ENCODE results near the gene GZMM. TPM values are rescaled to one million over a fixed set of nuclear protein-coding genes. Genes with fewer than 3 reads are reported as not detected.

GZMM gene
- 44.5 and 48.2 TPM in 2 replicates for total RNA-seq

DNA sequence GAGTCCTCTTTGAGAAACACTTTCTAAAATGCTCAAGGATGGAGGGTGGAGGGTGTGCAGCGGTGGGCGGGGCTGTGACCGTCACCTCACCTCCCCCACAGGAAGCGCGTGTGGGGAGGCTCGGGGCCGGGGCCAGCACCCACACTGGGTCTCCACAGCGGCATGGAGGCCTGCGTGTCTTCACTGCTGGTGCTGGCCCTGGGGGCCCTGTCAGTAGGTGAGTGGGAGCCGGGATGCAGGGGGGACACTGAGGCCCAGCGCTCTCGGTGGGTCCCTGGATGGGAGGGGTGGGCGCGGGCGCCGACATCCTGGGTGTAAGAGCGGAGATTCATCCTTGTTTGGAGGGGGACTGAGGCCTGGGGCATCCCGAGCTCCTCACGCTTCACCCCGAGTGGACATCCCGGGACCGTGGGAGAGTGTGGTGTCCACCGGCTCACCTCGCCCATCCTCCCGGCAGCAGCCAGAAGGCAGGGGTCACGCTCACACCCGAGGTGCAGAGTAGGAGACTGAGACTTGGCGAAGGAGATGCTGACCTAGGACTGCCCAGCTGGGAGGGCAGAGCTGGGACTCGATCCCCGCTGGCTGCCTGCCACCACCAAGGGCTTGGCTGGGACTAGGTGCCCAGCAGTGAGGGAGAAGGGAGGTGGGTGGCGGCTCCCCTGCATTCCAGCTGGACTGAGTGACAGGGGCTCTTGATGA, at the start of gene GZMM:
GZMM (plus strand) TSS at position 144 of the 699 bp plus-strand sequence; CDS start at position 163, 19 bp downstream.
- intact Hi-C loops (cut with micrococcal nuclease) = loop anchor here (1.0 kb wide), 1 partner anchor 42 kb away; no protein-coding TSS in a partner anchor

GRCh38 chr19:494171-495080, 49.4 kb upstream of the GZMM start:
- intact Hi-C loops (cut with micrococcal nuclease) = no loop called here

GRCh38 chr19:495081-495401, 48.8 kb upstream of the GZMM start:
- intact Hi-C loops (cut with micrococcal nuclease) = no loop called here

GRCh38 chr19:495402-496111, 48.3 kb upstream of the GZMM start:
- intact Hi-C loops (cut with micrococcal nuclease) = no loop called here

- intact Hi-C loops (cut with micrococcal nuclease) = no loop called here
These were observed 47.7 kb upstream of the GZMM start, which contains the start of gene MADCAM1 for GRCh38 chr19:496112-496665. Gene MADCAM1, plus strand, starts transcription at chr19:496486. Its CDS starts 14 bp downstream, at chr19:496500.

GRCh38 chr19:496986-497385, 46.9 kb upstream of the GZMM start:
- intact Hi-C loops (cut with micrococcal nuclease) = no loop called here

DNA sequence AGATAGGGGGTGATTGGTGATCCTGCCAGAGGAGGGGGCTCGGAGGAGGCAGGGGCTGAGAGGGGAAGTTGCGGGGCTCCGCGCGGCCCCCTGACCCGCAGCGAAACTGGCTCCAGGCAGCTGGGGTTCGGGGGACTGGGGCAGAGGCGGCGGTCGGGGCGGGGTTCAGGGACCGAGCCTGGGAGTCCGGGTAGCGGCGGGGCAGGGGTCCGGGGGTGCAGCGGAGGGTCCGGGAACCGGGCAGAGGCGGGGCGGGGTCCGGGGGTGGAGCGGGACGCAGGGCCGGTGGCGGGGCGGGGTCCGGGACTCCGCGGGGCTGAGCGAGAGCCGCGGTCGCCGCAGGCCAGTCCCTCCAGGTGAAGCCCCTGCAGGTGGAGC, 46.4 kb upstream of the GZMM start:
- intact Hi-C loops (cut with micrococcal nuclease) = no loop called here

GRCh38 chr19:497869-498510, 45.9 kb upstream of the GZMM start:
- intact Hi-C loops (cut with micrococcal nuclease) = no loop called here

DNA sequence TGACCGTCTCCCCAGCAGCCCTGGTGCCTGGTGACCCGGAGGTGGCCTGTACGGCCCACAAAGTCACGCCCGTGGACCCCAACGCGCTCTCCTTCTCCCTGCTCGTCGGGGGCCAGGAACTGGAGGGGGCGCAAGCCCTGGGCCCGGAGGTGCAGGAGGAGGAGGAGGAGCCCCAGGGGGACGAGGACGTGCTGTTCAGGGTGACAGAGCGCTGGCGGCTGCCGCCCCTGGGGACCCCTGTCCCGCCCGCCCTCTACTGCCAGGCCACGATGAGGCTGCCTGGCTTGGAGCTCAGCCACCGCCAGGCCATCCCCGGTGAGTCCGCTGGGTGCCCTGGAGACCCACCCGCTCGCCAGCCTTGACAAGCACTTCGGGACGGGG, 45.4 kb upstream of the GZMM start:
- intact Hi-C loops (cut with micrococcal nuclease) = no loop called here

DNA sequence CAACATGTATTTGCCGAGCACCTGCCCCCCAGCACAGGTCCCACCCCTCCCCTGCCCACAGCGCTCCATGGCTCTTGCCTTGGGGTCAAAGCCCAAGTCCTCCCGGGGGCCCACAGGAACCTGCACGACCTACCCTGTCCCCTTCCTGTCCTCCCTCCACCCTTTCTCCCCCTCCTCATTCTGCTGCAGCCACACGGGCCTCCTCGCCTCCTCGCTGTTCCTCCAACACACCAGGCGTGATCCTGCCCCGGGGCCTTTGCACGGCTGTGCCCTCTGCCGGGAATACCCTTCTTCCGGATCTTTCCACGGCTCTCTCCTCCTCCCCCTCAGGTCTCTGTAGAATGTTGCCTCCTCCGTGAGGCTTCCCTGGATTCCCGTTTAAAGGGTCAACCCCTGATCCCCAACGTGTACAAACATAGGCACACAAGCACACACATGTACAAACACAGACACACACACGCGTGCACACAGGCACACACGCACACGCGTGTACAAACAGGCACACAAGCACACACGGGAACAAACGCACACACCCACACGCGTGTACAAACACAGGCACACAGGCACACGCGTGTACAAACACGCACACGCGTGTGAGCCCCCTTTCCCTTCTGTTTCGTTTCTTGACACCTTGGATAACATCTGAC, 44.8 kb upstream of the GZMM start:
- intact Hi-C loops (cut with micrococcal nuclease) = no loop called here

DNA sequence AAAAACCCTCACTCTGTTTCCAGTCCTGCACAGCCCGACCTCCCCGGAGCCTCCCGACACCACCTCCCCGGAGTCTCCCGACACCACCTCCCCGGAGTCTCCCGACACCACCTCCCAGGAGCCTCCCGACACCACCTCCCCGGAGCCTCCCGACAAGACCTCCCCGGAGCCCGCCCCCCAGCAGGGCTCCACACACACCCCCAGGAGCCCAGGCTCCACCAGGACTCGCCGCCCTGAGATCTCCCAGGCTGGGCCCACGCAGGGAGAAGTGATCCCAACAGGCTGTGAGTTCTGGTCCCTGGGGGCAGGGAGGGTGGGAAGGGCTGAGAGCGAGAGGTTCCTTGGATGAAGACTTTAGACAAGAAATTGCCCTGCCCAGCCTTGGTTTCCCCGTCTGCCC, 42.2 kb upstream of the GZMM start:
- intact Hi-C loops (cut with micrococcal nuclease) = no loop called here

DNA sequence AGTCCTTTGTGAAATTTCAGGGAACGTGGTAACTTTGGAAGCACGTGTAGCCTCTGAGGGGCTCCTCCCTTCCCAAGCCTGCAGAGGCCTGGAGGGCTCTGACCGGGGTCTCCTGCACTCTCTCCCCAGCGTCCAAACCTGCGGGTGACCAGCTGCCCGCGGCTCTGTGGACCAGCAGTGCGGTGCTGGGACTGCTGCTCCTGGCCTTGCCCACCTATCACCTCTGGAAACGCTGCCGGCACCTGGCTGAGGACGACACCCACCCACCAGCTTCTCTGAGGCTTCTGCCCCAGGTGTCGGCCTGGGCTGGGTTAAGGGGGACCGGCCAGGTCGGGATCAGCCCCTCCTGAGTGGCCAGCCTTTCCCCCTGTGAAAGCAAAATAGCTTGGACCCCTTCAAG, 39.2 kb upstream of the GZMM start:
- intact Hi-C loops (cut with micrococcal nuclease) = no loop called here

DNA sequence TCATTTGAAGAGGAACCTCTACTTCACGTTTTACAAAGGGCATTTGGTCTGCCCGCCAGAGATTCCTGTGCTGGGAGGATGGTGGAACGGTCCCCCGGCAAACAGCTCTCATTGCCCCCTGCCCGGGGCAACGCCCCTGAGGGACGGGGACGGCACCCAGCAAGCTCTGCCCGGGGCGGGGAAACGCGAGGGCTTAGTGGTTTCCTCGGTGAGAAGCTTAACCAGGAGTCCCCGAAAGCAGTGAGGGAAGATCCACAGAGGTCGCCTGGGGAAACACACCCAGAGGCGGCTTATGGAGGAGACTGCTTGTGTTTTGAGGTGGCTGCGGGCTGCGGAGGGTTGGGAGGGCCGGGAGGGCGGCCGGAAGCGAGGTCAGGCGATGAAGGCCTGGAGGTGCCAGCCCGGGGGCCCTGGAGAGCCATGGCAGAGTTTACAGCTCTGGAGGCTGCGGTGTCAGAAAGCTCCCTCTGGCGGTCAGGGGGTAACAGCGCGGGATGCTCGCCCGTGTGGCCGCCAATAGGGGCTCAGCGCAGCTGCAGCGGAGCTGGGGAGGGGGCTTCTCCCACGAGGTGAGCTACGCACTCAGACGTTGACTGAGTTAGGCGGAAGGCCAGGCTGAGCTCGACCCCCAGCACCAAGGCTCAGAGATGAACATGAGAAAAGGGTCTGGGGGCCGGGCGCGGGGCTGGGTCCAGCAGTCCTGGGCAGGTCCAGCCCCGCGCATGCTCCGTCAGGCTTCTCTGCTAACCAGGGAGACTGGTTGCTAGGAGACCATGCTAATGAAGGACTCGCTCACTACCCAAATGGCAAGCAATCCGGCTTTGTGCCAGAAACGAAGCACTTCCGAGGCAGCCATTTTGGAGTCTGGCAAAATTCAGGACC, 37.2 kb upstream of the GZMM start:
- intact Hi-C loops (cut with micrococcal nuclease) = loop anchor here (1.0 to 2.0 kb wide), 3 partner anchors 17 to 162 kb away; partner anchors contain the start of genes MIER2 and POLRMT

- intact Hi-C loops (cut with micrococcal nuclease) = loop anchor here (1.0 to 2.0 kb wide), 2 partner anchors 126 to 163 kb away; partner anchors contain the start of genes MIER2 and POLRMT
These were observed 36.3 kb upstream of the GZMM start, which contains the start of gene TPGS1 for GRCh38 chr19:507286-508203. Gene TPGS1, plus strand, starts transcription at chr19:507497. Its CDS starts 10 bp downstream, at chr19:507507.

DNA sequence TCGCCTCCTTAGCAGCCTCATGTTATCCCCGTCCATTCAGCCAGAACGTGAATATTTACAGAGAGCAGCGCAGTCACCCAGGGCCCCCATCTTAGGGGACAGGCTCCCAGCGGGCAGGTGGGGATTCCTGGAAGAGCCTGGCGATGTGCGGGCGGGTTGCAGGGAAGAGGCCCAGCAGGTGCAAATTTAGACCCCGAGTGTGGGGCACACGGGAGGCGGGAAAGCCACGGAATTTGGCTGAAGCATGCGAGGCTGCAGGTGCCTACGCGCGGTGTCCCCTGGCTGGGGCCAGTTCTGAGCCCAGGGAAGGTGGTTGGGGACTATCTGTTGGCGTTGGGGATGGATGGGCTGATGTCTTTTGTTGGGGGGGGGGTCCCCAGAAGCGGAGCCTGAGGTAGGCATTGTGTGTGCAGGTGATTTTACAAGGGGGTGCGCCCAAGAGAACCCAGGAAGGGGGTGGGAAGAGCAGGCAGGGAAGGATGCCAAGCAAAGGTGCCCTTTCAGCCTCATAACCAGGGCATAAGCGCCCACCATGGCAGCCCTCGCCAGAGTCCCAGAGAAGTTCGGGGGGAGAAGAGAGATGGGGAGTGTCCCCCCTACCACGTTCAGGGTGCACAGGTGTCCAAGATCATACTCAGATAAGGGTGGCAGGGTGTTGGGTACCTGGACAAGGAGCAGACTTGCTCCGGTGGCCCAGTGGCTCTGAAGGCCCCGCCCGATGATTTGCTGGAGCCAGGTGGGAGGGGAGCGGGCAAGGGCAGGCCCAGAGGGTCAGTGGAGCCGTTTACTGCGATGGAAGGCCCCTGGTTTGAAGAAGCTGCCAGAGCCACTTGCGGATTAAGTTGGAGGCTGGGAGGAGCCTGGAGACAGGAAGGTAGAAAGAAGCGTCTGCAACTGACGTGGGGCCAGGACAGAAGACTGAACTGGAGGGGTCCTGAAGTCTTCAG, 35.4 kb upstream of the GZMM start:
- intact Hi-C loops (cut with micrococcal nuclease) = no loop called here

DNA sequence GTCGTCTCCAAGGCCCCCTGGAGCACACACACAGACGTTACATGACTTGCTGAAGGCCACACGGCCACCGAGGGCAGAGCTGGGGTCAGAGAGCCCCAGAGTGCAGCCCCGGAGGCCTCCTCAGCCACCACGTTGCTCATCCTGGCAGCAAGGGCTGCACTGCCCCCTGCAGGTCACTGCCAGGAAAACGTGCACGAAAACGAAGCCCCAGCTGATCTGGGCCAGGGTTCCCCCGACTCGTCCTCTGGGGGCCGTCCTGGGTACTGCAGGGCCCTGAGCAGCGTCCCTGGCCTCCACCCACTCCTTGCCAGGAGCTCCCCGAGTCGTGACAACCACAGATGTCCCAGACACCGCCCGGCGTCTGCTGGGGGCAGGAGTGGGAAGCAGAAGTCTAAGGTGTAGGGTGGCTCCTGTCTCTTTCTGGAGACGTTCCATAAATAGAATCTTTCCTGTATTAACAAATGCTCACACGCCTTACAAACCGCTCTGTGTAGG, 33.2 kb upstream of the GZMM start:
- intact Hi-C loops (cut with micrococcal nuclease) = loop anchor here (1.0 to 2.0 kb wide), 3 partner anchors 21 to 152 kb away; partner anchors contain the start of genes BSG, CDC34 and RNF126
